ENCODE data around the gene RPS6KA5.
A peak's percentile ranks its signal among the peaks of the same experiment; 100 is the strongest.

The RPS6KA5 gene

GRCh38 chr14:90816681-90817436, 243.6 kb downstream of the RPS6KA5 start:
- peak overlapping the region; percentile 4 for H3K4me3 ChIP-seq (ENCODE audit: control insufficient read depth, low read depth, low read length)
- no peak for DNase-seq (ENCODE audit: low read depth)
- no peak for TF ChIP-seq CTCF (conservative IDR thresholded peaks at IDR 0.05; ENCODE audit: control insufficient read depth, insufficient read depth, low read depth, low read length)

GRCh38 chr14:90815822-90816662, 244.4 kb downstream of the RPS6KA5 start, which contains the start of gene TTC7B:
Gene TTC7B, minus strand, starts transcription at chr14:90816430. Its CDS starts 135 bp downstream, at chr14:90816295.
- no peak for TF ChIP-seq CTCF (conservative IDR thresholded peaks at IDR 0.05; ENCODE audit: control insufficient read depth, insufficient read depth, low read depth, low read length)
- no peak for DNase-seq (ENCODE audit: low read depth)
- H3K4me3 ChIP-seq (ENCODE audit: control insufficient read depth, low read depth, low read length), result peak within 1 kb of the TSS; percentile 74

GRCh38 chr14:90815572-90815821, 244.9 kb downstream of the RPS6KA5 start:
- DNase-seq (ENCODE audit: low read depth), result no peak
- TF ChIP-seq CTCF (conservative IDR thresholded peaks at IDR 0.05; ENCODE audit: control insufficient read depth, insufficient read depth, low read depth, low read length), result no peak
- peak overlapping the region; percentile 74 for H3K4me3 ChIP-seq (ENCODE audit: control insufficient read depth, low read depth, low read length)

- no peak for TF ChIP-seq CTCF (conservative IDR thresholded peaks at IDR 0.05; ENCODE audit: control insufficient read depth, insufficient read depth, low read depth, low read length)
- peak overlapping the region; percentile 74 for H3K4me3 ChIP-seq (ENCODE audit: control insufficient read depth, low read depth, low read length)
- DNase-seq (ENCODE audit: low read depth), result no peak
Measured at GRCh38 chr14:90814806-90815571, 245.5 kb downstream of the RPS6KA5 start.

- no peak for TF ChIP-seq CTCF (conservative IDR thresholded peaks at IDR 0.05; ENCODE audit: control insufficient read depth, insufficient read depth, low read depth, low read length)
- no peak for DNase-seq (ENCODE audit: low read depth)
- H3K4me3 ChIP-seq (ENCODE audit: control insufficient read depth, low read depth, low read length), result no peak overlapping the region
Measured at GRCh38 chr14:90813442-90813841, 247.0 kb downstream of the RPS6KA5 start.

- no peak for TF ChIP-seq CTCF (conservative IDR thresholded peaks at IDR 0.05; ENCODE audit: control insufficient read depth, insufficient read depth, low read depth, low read length)
- no peak overlapping the region for H3K4me3 ChIP-seq (ENCODE audit: control insufficient read depth, low read depth, low read length)
- DNase-seq (ENCODE audit: low read depth), result no peak
Measured at GRCh38 chr14:90812109-90812508, 248.3 kb downstream of the RPS6KA5 start.

Data from fibroblast of mammary gland (primary cell).